ENCODE measurements around the gene PHRF1. TPM values are rescaled to one million over a fixed set of nuclear protein-coding genes. Genes with fewer than 3 reads are reported as not detected.

Gene PHRF1
- total RNA-seq, 2 donors from 2014 or later = 37.3 to 47.1 TPM

DNA sequence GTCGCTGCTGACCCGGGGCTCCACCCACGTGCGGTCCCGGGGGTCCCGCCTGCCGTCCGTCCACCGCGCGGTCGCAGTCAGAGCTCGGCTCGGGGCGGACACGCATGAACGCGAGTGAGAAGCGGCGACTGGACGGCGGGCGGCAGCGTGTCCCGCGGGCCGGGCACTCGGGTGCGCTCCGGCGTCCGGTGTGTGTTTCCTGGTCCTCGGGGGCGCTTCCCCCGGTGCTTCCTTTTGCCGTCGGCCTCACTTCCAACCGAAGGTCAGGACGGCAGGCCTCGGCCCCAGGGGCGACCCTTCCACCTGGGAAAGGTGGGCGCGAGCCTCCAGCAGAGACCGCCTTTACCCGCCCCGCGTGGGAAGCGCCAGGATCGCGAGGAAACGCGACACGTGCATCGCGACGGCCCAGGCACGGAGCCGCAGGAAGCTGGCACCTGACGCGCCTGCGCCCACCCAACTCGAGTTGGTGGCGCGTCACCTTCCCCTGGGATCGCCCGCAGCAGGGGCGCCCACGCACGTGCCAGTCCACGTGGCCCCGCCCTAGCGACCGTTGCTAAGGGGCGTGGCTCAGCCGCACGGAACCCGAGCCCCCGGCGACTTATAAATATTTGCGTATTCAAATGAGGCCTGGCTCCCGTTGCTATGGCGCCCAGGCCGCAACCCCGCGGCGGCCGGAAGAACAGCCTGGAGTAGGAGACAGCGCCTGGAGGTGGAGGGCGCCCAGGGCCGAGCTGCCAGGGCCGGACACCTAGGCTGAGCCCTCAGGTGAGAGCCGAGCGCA is 39.2 kb upstream of the PHRF1 start, which contains the start of gene LRRC56:
LRRC56 (plus strand) TSS at position 687 of the 781 bp plus-strand sequence. CDS start 3,158 bp downstream, outside the sequence.
- ATAC-seq (peak; percentile 43 to 53), DNase-seq (ENCODE audit: low spot score in 2 of 2) (peak; percentile 88 to 91)
- Mint-ChIP-seq H3K27ac (peak within 1 kb of the TSS; percentile 85 to 88), H3K9me3 (no peaks in the 10 kb centered on the region), H3K36me3 (no peaks in the 10 kb centered on the region)

GRCh38 chr11:537622-538430 is 38.4 kb upstream of the PHRF1 start:
- ATAC-seq (no peak), DNase-seq (ENCODE audit: low spot score in 2 of 2) (peak in 1 of 2 donors; percentile 57)
- Mint-ChIP-seq H3K9me3 (no peaks in the 10 kb centered on the region), H3K36me3 (no peaks in the 10 kb centered on the region), H3K27ac (peak overlapping the region in 1 of 2 donors; percentile 85)

GRCh38 chr11:538431-539051 is 37.7 kb upstream of the PHRF1 start:
- no peaks in the 10 kb centered on the region for H3K36me3 Mint-ChIP-seq
- no peak for DNase-seq (ENCODE audit: low spot score in 2 of 2)

DNA sequence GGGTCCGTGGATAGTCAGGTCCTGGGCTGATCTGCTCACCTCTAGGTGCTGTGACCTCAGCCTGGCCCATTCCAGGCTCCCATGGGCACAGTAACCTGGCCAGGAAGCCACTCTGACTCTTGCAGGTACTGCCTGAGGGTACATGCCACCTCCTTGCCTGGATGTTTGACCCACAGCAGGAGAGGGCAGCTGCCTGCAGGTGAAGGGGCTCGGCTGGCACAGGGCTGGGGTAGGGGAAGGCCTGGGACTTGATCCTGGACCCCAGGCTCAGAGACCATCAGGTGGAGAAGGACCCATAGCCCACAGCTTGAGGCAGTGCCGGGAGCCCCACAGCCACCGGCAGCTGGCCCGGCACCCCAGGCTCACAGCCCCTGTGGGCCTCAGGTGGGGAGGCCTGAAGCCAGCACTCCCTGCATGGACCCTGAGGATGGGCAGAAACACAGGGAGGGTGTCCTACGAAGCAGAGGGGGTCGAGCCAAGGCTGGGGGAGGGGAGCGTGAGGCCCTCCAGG is 36.2 kb upstream of the PHRF1 start:
- DNase-seq (ENCODE audit: low spot score in 2 of 2) = peak in 1 of 2 donors; percentile 54
- no peaks in the 10 kb centered on the region for H3K9me3 Mint-ChIP-seq
- H3K27ac Mint-ChIP-seq = no peak overlapping the region

More at GRCh38 chr11:538431-539051, 37.7 kb upstream of the PHRF1 start:
- Mint-ChIP-seq H3K9me3 (no peaks in the 10 kb centered on the region), H3K27ac (peak overlapping the region in 1 of 2 donors; percentile 85)
- ATAC-seq = no peak

DNA sequence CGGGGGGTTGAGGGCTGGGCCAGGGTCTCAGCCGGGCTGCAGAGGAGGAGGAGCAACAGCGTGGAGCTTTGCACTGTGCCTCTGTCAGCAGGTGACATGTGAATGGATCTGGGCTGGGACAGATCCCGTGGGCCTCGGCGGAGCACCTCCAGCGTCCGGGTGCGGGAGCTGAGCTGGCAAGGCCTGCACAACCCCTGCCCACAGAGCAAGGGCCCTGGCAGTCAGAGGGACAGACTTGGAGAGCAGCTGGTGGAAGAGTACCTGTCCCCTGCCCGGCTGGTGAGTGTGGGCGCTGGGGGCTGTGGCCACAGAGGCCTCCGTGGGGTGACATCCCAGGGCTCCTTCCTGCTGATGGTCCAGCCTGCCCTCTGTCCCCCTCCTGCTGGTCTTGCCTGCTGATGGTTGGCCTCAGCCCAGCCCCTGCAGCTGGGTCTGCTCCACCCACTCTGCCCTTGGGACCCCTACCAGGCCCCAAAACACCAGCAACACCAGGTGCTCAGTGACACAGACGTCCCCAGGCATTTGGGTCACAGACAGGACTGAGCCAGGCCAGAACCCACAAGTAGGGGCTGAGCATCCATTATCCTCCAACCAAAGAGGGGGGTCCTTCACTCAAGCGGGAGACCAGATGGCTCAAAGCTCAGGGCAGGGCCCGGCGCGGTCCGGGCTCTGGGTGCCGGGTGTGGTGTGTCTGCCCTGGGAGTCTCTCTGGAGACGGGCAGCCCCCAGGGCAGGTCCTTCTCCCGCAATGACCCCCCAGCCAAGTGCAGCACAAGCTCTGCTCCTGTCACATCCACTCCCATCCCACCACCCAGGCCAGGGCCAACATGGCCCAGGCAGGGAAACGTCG is 35.5 kb upstream of the PHRF1 start:
- H3K36me3 Mint-ChIP-seq = no peaks in the 10 kb centered on the region
- DNase-seq (ENCODE audit: low spot score in 2 of 2) (no peak), ATAC-seq (no peak)
- no peaks in the 10 kb centered on the region for H3K9me3 Mint-ChIP-seq
- H3K27ac Mint-ChIP-seq = no peak overlapping the region

More for the DNA sequence above, 36.2 kb upstream of the PHRF1 start:
- no peaks in the 10 kb centered on the region for H3K36me3 Mint-ChIP-seq
- ATAC-seq = no peak

GRCh38 chr11:541433-541885 is 34.8 kb upstream of the PHRF1 start:
- no peaks in the 10 kb centered on the region for H3K36me3 Mint-ChIP-seq
- H3K9me3 Mint-ChIP-seq = no peaks in the 10 kb centered on the region
- ATAC-seq = no peak
- no peak for DNase-seq (ENCODE audit: low spot score in 2 of 2)
- no peak overlapping the region for H3K27ac Mint-ChIP-seq

DNA sequence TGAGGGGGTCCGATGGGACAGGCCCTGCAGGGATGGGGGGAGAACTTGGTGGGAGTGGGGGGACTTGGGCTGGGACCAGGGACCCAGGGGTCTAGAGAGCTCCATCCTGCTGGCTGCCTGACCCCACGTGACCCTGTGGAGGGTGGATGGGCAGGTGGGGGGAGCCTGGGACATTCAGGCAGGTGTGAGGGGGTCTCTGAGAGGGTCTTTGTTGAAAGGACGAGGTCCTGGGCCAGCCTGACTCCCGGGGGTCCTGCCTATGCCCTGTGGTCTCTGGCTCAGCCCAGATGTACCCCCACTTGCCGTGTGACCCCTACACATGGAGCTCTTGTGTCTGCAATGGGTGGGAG is 31.5 kb upstream of the PHRF1 start:
- Mint-ChIP-seq H3K9me3 (no peaks in the 10 kb centered on the region), H3K36me3 (no peaks in the 10 kb centered on the region), H3K27ac (no peak overlapping the region)
- ATAC-seq = no peak
- DNase-seq (ENCODE audit: low spot score in 2 of 2) = no peak

- no peaks in the 10 kb centered on the region for H3K36me3 Mint-ChIP-seq
- H3K9me3 Mint-ChIP-seq = no peaks in the 10 kb centered on the region
- no peak for DNase-seq (ENCODE audit: low spot score in 2 of 2)
- no peak for ATAC-seq
- no peak overlapping the region for H3K27ac Mint-ChIP-seq
Observed at GRCh38 chr11:545171-545570, 31.1 kb upstream of the PHRF1 start.

DNA sequence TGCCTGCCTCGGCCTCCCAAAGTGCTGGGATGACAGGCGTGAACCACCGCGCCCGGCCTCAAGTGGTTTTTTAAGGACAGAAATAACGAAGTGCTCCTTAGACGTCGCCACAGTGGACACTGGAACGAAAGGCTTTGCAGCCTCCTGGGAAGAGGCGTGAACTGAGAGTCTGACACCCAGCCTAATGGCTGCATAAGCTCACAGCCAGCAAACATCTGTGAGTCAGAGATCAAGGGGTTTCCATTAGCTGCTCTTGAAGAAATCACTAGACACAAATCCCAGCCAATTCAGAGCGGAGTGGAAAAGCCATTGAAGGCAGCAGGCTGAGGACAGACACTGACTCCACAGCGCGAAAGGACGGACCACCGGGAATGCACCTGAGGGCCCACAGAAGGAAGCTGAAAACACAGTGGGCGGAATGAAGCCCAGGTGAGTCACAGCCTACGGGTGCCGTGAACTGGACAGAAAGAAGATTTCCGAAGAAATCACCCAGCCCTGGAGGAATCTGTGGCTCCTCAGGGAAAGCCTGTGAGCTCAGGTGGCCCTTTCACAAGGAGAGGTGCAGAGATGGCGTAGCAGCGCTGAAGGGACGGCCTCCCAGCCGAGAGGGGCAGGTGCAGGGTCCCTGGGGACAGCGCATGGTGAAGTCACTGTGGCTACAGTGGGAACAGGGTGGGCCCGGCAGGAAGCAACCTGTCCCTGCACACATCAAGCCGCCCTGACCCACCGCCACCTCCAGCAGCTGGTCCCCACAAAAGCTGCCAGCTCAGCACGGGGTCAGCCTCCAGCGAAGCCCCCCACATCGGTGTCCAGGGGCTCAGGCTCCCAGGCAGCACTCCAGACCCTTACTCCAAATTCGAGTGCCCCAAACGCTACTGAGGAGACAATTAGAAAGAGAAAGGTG is 27.3 kb upstream of the PHRF1 start:
- Mint-ChIP-seq H3K27ac (no peak overlapping the region), H3K9me3 (no peaks in the 10 kb centered on the region), H3K36me3 (no peaks in the 10 kb centered on the region)
- ATAC-seq (no peak), DNase-seq (ENCODE audit: low spot score in 2 of 2) (no peak)

- no peak for DNase-seq (ENCODE audit: low spot score in 2 of 2)
- no peak for ATAC-seq
- Mint-ChIP-seq H3K9me3 (no peaks in the 10 kb centered on the region), H3K36me3 (no peaks in the 10 kb centered on the region), H3K27ac (no peak overlapping the region)
Observed at GRCh38 chr11:550021-550745, 26.1 kb upstream of the PHRF1 start.

DNA sequence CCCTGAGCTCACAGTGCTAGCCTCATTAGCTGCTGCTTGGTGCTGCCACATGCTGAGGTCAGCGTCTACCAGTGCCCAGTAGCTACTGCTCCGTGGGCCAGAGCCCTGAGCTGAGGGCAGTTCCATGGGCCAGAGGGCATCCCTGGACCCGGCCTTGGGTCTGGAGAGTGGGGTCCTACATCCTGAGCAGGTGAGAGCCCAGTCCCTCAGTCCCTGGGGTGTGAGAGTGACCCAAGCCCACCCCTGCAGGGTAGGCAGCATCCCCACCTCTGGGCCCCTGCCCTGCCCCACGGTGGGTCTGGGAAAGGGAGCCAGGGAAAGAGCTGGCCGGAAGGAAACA is 25.6 kb upstream of the PHRF1 start:
- Mint-ChIP-seq H3K27ac (no peak overlapping the region), H3K36me3 (no peaks in the 10 kb centered on the region), H3K9me3 (no peaks in the 10 kb centered on the region)
- no peak for ATAC-seq
- no peak for DNase-seq (ENCODE audit: low spot score in 2 of 2)

GRCh38 chr11:551131-551530 is 25.1 kb upstream of the PHRF1 start:
- Mint-ChIP-seq H3K27ac (no peak overlapping the region), H3K36me3 (no peaks in the 10 kb centered on the region), H3K9me3 (no peaks in the 10 kb centered on the region)
- DNase-seq (ENCODE audit: low spot score in 2 of 2) = no peak
- ATAC-seq = no peak

GRCh38 chr11:551596-551995 is 24.7 kb upstream of the PHRF1 start:
- DNase-seq (ENCODE audit: low spot score in 2 of 2) (no peak), ATAC-seq (no peak)
- no peak overlapping the region for H3K27ac Mint-ChIP-seq
- H3K36me3 Mint-ChIP-seq = no peaks in the 10 kb centered on the region
- no peaks in the 10 kb centered on the region for H3K9me3 Mint-ChIP-seq

DNA sequence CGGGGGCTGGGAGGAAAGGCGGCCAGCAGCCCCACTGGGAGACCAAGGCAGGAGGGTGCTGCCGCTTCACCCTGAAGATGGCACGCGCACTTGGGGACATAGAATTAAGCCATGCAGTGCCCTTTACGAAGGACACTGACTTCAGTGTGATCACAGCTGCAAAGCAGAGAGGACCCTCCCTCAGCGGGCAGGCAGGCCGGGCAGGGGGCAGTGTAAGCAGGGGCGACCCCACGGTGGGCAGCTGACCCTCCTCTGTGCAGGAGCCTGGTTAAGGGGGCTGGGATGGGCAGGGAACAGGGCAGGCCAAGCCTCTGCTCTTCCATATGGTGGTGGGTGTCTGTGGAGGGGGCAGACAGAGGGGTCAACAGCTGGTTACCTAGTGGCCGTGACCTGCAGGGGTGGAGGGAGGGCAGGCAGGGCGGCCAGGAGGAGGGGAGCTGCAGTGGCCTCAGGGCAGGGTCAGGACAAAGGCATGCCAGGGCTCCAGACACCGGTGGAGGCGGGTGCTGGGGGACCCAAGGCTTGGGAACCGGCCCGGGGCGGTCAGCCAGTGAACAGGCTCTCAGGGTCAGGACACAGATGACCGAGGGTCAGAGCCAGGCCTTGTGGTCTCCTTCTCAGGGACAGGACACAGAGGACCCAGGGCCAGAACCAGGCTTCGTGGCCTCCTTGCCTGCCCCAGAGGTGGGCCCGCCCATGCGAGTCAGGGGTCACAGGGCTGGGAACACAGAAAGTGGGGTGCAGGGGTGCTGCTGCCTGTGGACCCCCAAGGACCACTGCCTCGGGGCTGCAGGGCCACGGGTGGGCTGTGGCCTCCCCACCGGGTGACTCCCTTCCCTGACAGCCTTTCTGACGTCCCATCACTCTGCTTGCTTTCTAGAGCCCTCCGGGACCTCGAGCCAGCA is 22.9 kb upstream of the PHRF1 start:
- no peaks in the 10 kb centered on the region for H3K9me3 Mint-ChIP-seq
- ATAC-seq (no peak), DNase-seq (ENCODE audit: low spot score in 2 of 2) (no peak)
- H3K36me3 Mint-ChIP-seq = no peaks in the 10 kb centered on the region
- H3K27ac Mint-ChIP-seq = peak overlapping the region in 1 of 2 donors; percentile 27

Measured in activated naive CD4-positive, alpha-beta T cell treated with anti-CD3 and anti-CD28 coated beads, Interleukin-2, amount 50 U/mL, for 72 hours (primary cell).